Activated effector memory CD4-positive, alpha-beta T cell treated with Interleukin-2 at 50 U/mL for 16 hours (primary cell): Measurements from ENCODE around the gene ALOX15B.
"Not testable (repeated sequence)": the region's sequence is repeated elsewhere in the genome, so short reads cannot be mapped to it uniquely, and the experiment has no call there.

ENCODE experiments used
- DNase-seq: peaks from one replicate; pipeline ENCODE4 v3.0.0-alpha.2; 2020

ALOX15B gene

DNA sequence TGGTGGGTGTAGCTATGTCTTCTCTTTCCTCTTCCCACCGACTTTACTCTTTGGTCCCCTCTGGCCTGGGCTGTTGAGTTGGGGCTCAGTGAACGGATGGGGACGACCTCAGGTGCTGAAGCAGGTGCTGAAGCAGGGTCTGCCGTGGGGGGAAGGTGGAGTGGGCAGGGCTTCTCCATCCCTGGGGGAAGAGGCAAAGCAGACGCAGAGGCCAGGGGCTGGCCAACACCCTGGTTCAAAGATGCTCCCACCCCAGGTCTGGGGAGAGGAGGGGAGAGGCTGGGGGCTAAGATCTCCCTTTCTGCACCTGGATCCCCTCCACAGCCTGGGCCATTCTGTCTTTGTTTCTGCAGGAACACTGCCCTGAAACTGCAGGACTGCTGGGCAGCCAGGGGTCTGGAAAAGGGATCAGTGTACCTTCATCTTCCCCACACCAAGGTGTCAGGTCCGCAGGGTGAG lies 25.7 kb downstream of the ALOX15B start:
- no peak for DNase-seq

DNA sequence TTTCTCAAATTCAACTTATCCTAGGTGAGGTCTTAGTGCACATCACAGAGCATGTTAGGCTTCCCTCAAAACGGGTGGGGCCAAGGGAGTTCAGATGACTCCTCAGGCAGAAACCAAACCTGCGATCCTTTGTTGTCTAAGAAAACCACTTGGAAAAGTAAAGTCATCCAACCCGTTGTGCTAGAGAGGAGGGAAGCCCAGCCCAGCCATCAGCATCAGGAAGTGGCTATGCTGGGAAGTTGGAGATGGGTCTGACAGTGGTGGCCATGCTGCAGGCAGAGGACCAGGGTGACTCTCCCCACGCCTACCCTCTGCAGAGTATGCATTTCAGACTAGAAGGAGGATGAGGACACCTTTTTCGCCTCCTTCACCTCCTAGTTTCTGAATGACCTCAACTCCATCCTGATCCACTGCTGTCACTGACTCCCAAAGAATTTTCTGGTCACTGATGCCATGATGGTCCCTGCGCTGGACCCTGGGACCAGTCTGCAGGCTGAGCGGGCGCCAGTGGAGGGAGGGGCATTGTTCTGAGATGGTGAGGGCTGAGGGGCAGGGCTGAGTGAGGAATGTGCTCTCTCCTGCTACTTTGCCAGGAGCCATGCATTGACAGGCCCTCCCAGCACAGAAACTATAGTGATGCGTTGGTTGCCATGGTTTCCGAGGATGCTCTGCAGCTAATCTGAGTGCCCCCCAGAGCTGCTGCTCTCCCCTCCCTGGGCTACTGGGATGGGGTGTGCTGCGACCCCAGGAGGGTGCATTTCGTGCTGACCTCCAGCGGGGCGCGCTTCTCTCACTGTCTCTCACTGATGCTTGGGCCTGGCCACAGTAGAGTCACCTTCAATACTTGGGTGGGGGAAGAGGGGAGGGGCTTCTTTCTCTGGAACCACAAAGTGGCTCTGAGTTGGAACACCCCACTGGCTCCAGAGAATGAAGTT lies 28.2 kb downstream of the ALOX15B start:
- no peak for DNase-seq

DNA sequence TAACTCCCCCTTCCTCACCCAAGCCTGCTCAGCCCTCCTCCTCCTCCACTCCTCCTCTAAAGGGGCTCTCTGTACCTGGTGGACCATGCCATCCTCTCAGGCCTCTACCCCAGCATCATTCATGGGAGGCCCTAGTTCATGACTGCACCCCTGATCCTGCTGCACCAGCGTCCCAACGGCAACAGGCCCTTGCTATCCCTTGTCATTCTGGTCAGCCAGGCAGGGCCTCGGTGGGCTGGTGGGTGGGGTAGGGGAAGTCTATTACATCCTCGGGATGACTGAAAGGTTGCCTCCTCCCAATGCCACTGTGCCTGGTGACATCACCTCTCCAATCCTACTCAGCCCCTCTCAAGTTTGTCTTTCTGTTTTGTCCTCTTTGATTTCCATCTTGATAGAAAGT lies 28.9 kb downstream of the ALOX15B start:
- no peak for DNase-seq

DNA sequence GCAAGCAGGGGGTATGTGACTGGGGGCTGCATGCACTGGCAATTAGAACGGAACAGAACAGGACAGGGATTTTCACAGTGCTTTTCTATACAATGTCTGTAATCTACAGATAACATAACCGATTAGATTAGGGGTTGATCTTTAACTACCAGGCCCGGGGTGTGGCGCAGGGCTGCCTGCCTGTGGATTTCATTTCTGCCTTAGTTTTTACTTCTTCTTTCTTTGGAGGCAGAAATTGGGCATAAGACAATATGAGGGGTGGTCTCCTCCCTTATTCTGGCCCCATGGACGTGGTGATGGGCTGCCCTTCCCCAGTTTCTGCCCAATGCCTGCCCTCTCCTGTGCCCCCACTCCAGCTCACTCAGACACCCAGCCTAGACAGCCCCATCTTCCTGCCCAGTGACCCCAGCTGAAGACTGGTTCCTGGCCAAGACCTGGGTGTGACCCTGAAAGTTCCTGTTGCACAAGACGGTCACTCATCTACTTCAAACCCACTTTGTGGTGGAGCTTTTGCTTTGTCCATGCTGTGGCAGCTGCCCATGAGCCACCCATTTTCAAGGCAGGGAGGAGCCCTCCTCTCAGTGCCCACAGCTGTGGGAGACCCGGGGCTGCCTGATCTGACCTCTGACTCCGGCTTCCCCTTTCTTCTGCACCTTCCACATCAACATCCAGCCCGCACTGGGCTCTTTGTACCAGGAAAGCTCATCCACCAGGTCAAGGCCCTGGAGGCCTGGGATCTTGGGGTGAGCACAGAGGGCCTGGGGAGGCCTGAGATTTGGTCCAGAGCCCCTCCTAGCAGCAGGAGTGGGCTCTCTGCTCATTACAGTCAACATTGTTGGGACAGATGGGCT lies 30.1 kb downstream of the ALOX15B start:
- no peak for DNase-seq

DNA sequence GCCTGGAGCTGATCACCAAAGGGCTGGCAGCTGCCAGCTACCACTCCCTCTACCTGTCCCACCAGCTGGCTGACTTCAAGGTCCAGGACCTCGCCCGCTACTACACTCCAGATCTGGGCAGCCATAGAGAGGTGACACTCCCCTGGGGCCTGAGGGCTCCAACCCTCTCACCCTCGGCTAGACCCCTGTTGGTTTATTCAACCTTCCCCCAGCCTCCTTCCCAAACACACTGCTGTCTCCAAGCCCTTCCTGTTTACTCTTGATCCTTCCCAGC lies 30.7 kb downstream of the ALOX15B start:
- no peak for DNase-seq

DNA sequence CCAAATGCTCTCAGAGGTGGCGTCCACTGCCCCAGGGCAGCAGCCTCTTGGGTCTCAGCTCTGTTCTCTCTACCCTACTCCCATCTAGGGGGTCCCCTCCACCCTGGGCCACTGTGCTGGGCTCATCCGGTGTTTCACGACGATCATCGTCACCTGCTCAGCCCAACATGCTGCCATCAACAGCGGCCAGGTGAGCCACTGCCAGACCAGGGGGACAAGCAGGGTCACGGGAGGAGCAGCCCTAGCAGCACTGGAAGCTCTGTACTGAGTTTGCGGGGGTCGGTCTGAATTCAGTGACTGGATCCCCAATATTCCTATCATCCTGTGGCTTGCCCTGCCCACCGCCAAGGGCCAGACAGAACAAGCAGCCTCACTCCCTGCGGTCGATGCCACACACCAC lies 32.6 kb downstream of the ALOX15B start:
- DNase-seq: no peak

DNA sequence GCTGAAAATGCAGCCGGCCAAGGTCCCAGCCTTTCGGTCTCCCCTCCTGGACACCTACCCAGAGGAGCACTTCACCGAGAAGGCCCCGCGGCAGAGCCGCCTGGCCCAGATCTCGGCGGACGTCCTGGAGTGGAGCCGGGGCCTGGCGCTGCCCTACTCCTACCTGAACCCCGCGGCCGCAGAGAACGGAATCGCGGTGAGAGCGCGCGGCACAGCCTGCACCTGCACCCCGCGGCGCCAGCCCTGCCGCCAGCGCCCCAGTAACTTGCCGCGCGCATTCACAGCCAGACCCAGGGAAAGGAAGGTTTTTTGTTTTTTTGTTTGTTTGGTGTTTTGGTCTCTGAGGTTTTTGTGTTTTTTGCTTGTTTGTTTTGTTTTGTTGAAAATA lies 33.5 kb downstream of the ALOX15B start:
- DNase-seq: no peak

DNA sequence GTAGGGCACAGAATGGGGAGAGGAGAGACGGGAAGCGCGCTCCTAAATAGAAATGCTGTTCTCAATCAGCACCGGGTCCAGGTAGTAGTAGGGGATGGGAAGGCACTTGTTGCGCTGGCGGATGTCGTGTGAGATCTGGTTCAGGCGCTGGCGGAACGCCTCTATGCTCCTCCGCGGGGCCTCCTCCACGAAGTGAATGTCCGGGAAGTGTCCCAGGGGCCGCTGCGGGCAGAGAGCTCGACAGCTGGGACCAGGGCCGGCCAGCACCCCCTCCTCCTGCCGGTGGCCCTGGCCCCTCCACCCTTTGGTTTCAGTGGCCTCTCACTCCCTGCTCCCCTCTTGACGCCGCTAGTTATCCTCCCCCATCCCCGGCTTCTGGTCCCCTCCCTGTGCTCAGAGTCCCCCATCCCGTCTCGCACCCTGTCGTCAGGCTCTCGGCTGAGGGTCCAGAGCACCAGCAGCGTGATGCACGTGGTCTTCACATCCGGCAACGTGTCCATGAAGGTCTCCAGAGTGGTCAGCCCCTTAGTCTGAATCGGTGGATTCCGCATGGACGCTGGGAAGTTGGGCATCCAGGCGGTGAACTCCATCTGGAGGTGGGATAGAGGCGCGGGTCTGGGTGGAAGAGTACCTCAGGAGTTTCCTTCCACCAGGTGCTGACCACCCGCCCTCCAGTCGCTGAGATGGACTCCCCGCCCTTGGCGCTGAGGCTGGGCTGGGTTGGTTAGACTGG lies 34.0 kb downstream of the ALOX15B start:
- DNase-seq: peak; percentile 18

DNA sequence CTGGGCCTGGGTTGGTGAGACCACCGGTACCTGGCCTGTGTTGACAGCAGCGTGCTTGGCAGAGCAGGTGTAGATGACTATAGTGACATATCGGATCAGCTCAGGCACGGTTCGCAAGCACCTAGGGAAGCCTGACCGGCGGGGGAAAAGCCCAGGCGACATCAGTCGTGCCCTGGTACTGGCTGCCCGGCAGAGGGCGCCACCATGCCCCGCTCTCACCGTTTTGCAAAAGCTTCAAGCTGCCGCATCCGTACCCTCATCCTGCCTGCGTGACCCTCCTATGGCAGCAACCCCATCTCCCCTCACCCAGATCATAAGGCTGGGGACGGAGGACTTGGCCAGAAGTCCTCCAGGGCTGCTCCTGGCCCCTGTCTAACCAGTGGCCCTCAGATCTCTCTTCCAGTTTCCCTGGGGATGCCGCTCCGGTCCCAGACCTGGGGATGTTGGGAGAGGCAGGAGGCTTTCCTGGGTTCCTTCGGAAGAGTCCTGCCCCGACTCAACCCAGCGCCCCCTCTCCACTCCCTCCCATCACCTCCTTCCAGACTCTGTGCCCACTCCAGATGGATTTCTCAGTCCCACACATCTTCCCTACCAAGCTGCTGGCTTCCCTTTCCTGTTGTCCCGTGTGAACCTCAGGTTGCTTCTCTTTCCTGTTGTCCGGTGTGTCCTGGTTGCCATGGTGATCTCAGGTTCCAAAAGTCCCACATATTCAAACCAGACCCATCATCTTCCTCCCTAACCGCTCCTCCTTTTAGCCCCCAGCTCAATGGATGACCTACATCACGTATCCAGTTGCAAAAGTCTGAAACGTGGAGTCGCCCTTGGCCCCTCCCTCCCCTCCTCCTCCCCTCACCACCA lies 35.0 kb downstream of the ALOX15B start:
- DNase-seq: peak; percentile 72

DNA sequence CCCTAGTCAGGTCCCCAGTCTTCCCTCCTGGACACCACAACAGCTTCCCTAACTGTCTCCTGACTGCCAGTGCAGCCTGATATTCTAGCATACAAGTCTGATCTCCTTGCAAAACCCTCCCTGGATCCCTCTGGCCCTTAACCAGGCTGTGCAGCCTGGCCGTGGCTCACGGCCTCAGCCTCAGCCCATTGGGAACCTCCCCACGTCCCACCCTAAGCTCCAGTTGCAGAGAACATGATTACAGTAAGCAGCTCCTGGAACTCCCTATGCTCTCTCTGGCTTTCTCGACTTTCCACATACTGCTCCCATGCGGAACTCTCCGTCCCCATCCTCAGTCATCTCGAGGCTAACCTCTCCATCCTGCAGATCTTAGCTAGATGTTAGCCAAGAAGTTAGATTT lies 35.7 kb downstream of the ALOX15B start:
- no peak for DNase-seq

DNA sequence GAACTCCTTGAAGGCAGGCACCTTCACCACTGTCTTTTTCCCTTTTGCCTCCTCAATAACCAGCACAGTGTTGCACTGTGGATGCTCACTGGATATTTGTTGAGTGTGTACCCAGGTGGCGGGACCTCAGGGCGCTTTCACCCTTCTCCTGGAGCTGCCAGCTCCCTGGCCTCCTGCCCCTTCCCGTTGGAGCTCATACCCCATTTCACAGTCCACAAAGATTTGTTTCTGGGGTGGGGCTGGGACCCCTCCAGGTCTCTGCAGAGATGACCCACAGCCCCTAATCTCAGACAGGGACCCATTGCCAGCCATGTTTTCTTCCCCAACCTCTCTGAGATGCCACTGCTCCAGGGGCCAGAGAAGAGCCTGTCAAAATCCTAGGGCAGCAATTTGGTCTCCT lies 36.2 kb downstream of the ALOX15B start:
- no peak for DNase-seq

DNA sequence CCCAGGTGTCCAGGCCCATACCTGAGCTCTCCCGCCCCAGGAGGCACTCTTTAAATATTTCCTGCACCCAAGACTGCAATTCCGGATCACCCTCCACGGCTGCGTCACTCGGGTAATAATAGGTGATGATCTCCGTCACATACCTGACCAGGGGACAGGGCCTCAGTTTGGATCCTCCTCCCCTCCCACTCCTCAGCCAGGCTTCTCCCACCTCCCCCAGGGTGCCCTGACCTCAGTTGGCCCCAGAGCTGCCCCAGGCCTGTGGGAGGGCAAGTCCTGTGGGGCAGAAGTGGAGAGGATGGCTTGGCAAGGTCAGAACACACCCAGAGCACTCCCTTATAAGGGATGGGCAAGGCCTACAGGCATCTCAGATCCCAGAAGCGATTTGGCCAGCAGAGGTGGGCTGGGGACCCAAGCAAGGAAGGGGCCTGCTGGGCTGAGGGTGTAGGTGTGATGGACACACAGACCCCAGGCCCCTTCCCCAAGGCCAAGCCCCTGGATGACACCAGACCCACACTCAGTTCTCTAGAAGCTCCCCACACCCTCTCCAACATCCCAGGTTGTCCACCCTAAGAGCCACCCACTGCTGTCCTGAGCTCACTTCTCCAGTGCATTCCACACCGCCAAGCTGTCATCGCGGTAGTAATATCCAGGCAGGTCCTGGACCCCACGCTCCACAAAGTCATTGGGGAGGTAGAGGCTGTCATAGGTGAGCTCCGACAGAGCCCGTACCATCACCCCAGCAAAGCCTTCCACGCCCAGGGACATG lies 36.9 kb downstream of the ALOX15B start:
- no peak for DNase-seq

DNA sequence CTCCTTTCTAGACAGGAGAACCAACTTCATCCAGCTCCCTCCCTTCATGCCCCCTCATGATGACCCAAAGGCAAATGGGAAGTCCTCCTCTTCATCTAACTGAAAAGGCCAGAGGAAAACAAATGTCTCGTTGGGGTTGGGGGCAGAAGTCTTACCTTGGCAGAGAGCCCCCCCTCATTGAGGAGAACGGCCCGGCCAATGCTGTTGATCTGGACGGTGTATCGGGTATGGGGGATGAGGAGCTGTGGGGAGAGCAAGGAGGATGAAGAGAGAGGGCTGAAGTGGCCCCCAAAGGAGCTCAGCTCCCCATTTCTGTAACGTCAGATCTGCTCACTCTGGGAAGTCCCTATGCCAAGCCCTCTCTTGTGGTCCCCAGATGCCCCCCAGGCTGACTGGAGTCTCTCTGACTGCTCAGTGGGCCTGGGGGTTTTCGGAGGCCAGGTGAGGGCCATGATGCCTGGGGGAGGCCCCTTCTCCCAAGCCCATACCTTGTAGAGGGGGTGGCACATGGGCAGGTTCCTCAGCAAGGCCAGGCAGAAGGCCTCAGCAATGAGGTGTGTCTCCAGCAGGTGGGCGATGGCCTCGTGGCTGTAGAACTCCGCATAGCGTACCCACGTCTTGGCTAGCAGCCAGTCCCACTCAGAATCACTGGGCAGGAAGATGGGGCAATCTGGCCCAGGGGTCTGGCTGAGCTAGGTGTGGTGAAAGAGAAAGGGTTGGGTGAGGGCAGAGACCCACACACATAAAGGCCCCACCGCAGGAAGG lies 37.8 kb downstream of the ALOX15B start:
- DNase-seq: no peak

DNA sequence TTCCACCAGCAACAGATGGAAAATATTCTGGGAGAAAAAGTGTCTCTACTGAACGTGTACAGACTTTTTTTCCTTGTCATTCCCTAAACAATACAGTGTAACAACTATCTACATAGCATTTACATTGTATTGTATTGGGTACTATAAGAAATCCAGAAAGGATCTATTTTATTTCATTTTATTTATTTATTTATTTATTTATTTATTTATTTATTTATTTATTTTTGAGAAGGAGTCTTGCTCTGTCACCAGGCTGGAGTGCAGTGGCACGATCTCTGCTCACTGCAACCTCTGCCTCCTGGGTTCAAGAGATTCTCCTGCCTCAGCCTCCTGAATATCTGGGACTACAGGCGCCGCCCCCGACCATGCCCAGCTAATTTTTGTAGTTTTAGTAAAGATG lies 39.1 kb downstream of the ALOX15B start:
- DNase-seq: not testable (repeated sequence)

DNA sequence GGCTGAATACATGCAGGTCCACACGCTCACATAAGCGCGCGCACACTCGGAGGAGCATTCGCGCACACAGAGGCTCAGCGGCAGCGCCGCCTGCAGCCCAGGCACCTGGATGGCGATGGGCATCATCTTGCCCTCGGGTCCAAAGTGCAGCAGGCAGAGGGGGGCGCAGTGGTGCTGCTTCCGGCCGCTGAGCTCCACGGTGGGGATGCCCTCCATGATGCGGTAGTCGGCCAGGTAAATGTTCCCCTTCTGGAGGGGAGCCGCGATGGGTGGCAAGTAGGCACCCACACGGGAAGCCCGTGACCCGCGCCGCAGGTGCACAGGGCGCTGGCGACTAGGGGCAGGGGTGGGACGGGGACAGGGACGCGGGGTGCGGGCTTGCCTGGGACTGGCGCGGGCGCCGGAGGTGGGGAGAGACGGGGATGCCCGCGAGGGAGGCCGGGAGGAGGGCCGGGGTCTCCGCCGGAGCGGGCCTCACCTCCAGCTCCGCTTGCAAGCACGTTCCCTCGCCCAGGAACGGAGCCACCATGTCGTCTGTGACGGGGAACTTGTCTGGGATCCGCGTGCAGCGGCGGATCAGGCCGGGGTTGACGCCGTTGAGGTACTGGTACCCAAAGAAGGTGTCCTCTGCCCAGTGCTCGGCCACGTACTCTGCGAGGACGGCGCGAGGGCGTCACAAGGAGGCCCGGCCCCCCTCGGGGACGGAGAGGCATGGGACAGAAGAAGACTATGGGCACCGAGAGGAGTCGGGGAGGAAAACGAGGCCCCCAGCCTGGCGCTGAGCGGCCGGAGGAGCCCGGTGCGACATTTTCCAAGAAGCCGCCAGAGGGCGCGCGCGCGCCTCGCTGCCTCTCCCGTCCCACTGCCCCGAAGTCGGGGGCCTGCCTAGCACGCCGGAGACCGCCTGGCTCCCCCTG lies 40.7 kb downstream of the ALOX15B start:
- DNase-seq: peak; percentile 70

DNA sequence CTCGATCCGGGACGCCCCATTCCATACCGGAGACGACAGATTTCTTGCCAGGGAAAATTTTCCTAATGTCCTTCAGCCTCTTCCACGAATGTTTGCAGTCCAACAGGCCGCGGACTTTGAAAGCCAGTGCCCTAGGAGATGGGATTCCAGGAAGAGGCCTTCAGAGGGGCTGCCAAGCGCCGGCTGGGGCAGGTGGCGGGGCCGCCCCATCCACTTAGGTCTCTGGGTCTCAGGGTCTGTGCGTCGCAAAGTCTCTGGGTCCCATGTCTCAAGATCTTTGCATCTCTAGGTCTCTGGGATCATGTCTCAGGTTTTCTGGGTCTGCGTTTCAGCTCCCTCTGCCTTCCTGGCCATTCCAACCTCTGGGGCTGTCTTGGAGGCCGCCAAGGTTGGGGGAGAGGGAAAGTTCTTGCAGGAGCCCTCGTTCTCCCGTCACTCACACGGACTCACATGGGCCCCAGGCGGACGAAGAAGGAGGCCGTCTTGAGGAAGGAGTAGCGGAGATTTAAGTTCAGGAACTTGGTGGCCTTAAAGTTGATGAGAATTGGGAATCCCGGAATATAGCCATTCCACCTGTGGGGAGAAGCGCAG lies 41.4 kb downstream of the ALOX15B start:
- no peak for DNase-seq

DNA sequence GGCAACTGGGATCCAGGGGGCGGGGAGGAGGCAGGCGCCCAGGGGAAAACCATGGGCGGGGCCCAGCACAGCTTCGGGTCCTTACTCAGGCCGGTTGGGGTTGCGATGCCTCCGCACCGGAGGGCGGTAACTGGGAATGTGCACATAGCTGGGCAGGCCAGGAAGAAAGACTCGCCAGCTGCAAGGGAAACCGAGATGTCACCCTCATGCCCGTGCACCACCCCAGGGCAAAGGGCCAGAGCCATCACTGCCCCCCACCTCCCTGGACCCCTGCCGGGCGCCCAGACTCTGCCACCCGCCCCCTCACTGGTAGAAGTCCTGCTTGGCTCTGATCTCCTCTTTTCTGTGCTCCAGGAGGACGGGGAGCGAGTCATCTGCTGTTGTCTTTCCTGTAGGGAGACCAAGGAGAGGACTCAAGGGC lies 42.0 kb downstream of the ALOX15B start:
- no peak for DNase-seq

DNA sequence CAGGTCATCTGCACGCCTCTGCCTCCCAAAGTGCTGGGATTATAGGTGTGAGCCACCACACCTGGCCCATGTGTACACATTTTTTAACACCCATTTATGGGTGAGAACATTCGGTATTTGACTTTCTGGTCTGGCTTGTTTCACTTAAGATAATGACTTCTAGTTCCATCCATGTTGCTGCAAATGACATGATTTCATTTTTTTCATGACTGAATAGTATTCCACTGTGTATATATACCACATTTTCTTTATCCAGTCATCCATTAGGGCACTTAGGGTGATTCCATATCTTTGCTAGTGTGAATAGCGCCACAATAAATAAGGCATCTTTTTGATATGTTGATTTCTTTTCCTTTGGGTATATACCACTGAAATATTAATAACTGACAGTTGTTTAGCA lies 43.0 kb downstream of the ALOX15B start:
- no peak for DNase-seq

DNA sequence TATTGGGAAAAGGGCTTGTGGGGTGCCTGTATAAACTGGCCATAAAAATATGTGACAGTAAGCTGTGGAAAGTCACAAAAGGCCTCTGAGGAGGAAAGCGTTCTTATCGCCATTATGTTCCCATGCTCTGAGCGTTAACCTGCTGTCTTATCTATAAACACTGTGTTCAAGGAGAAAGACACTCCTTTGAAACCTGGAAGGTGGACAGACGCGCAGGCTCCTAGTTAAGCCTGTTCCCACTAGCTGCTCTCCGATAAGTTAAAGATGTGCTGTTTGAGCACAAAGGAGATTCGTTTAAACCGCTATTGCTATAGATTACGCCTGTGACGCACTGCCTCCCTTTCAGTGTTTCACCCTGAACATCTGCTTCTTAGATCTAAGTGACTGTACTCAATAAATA lies 43.4 kb downstream of the ALOX15B start:
- DNase-seq: no peak
